ENCODE data around the gene COL27A1. TPM values are rescaled to one million over a fixed set of nuclear protein-coding genes. Genes with fewer than 3 reads are reported as not detected.

Gene COL27A1
- total and polyA plus RNA-seq, 9 of the 15 experiments (the other 6 are each of a cell fraction or from before 2014, with no cell fraction given) = 0.07 TPM; not detected in 8

DNA sequence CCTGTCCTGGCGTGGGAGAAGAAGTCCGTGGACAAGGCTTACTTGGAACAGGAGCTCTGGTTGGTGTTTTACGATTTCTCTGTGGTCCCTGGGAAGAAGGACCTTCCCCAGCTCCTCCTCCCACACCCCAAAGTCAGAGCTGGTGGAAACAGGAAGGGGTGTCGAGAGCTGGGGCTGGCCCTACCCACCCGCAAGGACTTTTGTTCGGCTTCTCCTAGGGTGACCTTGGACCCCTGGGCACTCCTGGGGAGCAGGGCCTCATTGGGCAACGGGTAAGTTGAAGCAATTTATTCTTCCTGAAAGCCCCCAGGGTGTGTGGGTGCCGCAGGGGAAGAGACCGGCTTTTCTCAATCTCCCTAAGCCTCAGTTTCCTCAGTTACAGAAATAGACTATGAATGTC lies 113.7 kb downstream of the COL27A1 start:
- ATAC-seq (no peak), DNase-seq (ENCODE audit: extremely low read depth in 1 of 4, low spot score in 3 of 4) (no peak), FAIRE-seq (no peak)
- H3K9me1 ChIP-seq (ENCODE audit: control insufficient read depth, insufficient read depth, low read length) = no peaks in the 10 kb centered on the region
- H3K36me3 ChIP-seq (ENCODE audit: control insufficient read depth, insufficient read depth, low read length) = no peaks in the 10 kb centered on the region
- TF ChIP-seq, protein P1, sequence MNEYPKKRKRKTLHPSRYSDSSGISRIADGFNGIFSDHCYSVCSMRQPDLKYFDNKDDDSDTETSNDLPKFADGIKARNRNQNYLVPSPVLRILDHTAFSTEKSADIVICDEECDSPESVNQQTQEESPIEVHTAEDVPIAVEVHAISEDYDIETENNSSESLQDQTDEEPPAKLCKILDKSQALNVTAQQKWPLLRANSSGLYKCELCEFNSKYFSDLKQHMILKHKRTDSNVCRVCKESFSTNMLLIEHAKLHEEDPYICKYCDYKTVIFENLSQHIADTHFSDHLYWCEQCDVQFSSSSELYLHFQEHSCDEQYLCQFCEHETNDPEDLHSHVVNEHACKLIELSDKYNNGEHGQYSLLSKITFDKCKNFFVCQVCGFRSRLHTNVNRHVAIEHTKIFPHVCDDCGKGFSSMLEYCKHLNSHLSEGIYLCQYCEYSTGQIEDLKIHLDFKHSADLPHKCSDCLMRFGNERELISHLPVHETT (CRISPR knock-in tag; conservative IDR thresholded peaks at IDR 0.05 in 1 of 2, IDR thresholded peaks at IDR 0.05 in 1 of 2) = no peak
- TF ChIP-seq, protein P2, sequence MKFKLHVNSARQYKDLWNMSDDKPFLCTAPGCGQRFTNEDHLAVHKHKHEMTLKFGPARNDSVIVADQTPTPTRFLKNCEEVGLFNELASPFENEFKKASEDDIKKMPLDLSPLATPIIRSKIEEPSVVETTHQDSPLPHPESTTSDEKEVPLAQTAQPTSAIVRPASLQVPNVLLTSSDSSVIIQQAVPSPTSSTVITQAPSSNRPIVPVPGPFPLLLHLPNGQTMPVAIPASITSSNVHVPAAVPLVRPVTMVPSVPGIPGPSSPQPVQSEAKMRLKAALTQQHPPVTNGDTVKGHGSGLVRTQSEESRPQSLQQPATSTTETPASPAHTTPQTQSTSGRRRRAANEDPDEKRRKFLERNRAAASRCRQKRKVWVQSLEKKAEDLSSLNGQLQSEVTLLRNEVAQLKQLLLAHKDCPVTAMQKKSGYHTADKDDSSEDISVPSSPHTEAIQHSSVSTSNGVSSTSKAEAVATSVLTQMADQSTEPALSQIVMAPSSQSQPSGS (CRISPR knock-in tag; IDR thresholded peaks at IDR 0.05) = no peak
- TF ChIP-seq ZNF707 (CRISPR knock-in tag; conservative IDR thresholded peaks at IDR 0.05) (no peak), ZNF121 (CRISPR knock-in tag; conservative IDR thresholded peaks at IDR 0.05) (no peak), ZNF445 (CRISPR knock-in tag; IDR thresholded peaks at IDR 0.05; ENCODE audit: low read depth) (no peak)
- no TSS peak for BruUV-seq (replicated peaks)
- H3K27ac ChIP-seq (ENCODE audit: extremely low read depth, low read depth, low read length) = no peak overlapping the region
- peaks cover 0 to 58% of the 10 kb centered on the region in 2 experiments; a peak in 3 of 5 replicates for H3K27me3 ChIP-seq (ENCODE audit: control insufficient read depth in 2 of 2, insufficient read depth in 2 of 2, low read length in 2 of 2)
- intact Hi-C loops (cut with micrococcal nuclease) (no loop called here), in situ Hi-C loops (cut with MboI) (no loop called here)
- 3% methylated on average over 9 of the region's 9 CpGs for WGBS (ENCODE audit: insufficient coverage, low coverage, missing lambda C conversion rate)
- H3K9me3 ChIP-seq (replicated peaks; ENCODE audit: control insufficient read depth, insufficient read depth, low read depth, low read length) = no peaks in the 10 kb centered on the region
- no peak overlapping the region for H2AFZ ChIP-seq (ENCODE audit: low read depth, low read length)
- no peak overlapping the region for H3K9ac ChIP-seq (ENCODE audit: insufficient read depth in 1 of 2, low read depth in 2 of 2, low read length in 2 of 2)
- H3K4me1 ChIP-seq (replicated peaks in 1 of 2; ENCODE audit: control insufficient read depth in 2 of 2, insufficient read depth in 2 of 2, low read length in 2 of 2) = no peaks in the 10 kb centered on the region
- no peak overlapping the region for H3K4me3 ChIP-seq
- H3K4me2 ChIP-seq (ENCODE audit: insufficient read depth, low read length) = no peak overlapping the region
- no peaks in the 10 kb centered on the region for H3K79me2 ChIP-seq (ENCODE audit: control insufficient read depth, insufficient read depth, low read length)
- ChIA-PET CTCF (ENCODE audit: low intra/inter-chr PET ratio) (no interaction called here), POLR2A (interaction anchor here (0.8 kb wide), 1 partner anchor 12 kb away, joined by 3 read pairs; no protein-coding TSS in a partner anchor)
- no peaks in the 10 kb centered on the region; the same call in none of the 2 replicates for H4K20me1 ChIP-seq (replicated peaks; ENCODE audit: control insufficient read depth, insufficient read depth, low read length)

Measured in K562 (cell line).